Limb (tissue), 2 donors: ENCODE measurements around the gene ALPI.

ENCODE experiments used
- DNase-seq, 2 donors: peaks; one replicate each; pipeline ENCODE4 v3.0.0-alpha.2; 2016; ENCODE audit errors: extremely low spot score in 2 of 2

ALPI gene

DNA sequence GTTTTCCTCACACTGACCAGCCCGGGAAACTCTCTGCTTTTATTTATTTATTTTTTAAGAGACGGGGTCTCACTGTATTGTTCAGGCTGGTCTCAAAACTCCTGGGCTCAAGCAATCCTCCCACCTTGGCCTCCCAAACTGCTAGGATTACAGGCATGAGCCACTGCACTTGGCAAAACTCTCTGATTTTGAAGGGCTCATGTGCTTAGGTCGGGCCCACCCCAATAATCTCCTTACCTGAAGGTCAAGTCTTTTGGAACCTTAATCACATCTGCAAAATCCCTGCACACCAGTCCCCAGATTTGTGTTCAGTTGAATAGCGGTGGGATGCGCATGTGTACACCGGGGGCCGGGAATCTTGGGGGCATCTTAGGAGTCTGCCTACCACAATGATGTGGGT, 39.3 kb downstream of the ALPI start:
- no peak for DNase-seq

GRCh38 chr2:232496501-232497270, 40.7 kb downstream of the ALPI start:
- DNase-seq, result no peak

- no peak for DNase-seq
Measured at GRCh38 chr2:232497348-232497747, 41.4 kb downstream of the ALPI start.

DNA sequence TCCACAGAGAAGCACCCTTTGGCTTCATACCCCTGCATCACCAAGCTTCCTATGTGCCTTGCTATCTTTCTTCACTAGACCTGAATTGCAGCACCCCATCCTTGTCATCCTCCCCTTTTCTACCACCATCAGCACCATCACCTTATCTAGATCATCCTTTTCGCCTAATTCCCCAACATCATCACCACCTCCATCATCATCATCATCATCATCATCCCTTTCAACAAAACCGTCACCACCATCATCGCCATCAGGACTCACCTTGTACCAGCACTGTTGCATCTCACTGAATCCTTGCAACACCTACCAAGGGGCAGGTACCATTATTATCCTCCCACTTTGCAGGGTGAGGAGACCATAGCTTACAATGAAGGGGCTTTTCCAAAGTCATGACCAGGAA, 42.5 kb downstream of the ALPI start:
- DNase-seq, result no peak

DNA sequence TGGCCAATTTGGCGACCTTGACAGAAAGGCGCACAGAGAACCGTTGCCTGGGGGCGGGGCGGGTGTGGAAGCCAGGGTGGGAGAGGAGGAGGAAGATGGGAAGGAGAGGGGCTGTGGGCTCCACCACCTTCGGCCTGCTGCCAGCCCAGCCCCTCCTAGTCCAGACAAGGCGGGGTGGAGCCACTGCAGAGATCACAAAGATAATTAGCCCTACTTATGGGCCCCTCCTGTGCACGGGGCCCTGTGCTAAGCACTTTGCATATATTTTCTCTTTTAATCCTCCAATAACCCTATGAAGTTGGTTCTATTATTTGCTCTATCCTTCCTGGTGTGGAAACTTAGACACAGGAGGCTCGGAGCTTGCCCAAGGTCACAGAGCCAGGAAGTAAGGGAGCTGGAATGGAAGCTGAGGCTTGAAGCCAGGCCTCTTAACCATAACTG, 45.4 kb downstream of the ALPI start:
- DNase-seq, result no peak

DNA sequence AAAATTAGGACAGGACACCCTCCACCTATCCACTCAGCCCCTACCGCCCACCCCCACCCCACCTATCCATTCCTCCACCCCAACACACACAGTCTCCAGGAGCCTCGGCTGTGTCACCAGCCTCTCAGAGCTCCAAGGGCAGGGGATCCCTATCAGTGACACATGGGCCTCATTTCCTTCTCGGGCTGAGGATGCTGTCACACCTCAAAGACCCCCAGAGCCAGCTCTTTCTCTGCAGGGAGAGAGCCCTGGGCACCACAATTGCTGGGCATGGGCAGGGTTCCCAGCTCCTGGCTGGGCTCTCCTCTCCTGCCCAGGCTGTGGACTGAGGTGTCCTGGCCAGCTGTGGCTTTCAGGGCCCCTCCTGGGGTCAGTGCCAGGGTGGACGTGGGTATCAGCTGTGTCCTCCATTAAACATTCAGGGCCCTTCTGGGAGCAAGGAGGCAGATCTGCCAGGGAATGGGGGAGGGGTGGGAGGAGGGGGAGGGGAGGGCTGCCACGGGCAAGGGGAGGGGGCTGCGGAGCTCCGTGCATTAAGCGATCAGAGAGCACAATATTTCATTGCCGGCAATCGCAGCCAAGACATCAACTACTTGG, 45.9 kb downstream of the ALPI start:
- peak in 1 of 2 donors; percentile 62 for DNase-seq

GRCh38 chr2:232502511-232502910, 46.6 kb downstream of the ALPI start:
- DNase-seq, result peak in 1 of 2 donors; percentile 59

- peak; percentile 29 to 82 for DNase-seq
Measured at GRCh38 chr2:232502911-232503808, 47.2 kb downstream of the ALPI start.

DNA sequence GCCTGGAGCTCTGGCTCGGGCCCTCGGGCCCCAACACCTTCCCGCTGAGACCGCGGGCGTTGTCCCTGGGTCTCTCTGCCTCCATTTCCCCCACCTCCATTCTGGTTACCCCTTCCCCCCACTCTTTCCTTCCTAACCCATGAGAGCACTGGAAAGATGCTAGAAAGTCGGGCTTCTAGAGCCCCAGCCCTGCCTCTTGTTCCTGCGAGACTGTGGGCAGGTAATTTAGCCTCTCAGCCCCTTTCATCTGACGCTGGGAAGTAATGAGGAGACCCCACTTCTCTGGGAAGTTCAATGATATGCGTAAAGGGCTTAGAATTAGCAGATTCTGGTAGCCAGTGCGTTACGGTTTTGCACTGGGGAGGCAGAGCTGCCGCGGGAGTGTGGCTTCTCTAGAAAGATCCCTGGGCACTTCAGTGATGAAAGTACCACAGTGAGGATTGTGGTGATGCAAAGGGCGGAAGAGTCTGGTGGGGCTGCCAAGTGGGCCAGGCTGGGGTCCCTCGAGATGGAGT, 47.9 kb downstream of the ALPI start:
- DNase-seq, result no peak

GRCh38 chr2:232504438-232504837, 48.5 kb downstream of the ALPI start:
- no peak for DNase-seq

DNA sequence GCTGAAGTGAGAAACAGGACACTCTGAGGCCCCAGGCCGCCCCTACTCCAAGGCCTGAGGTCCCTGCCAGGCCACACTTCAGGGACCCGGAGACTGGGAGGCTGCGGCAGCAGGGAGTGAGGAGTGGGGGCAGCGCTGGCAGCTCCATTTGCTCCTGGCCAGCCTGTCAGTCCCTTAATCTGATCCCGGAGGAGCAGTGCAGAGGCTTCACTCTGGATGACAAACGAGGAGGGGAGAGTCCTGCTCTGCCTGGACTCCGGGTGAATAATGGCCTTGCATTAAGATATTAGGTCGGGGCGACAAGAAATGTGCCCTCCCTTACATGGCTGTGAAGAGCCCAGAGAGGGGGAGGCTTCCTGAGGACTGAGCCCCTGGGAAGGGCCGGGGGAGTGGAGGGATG, 49.9 kb downstream of the ALPI start:
- no peak for DNase-seq

DNA sequence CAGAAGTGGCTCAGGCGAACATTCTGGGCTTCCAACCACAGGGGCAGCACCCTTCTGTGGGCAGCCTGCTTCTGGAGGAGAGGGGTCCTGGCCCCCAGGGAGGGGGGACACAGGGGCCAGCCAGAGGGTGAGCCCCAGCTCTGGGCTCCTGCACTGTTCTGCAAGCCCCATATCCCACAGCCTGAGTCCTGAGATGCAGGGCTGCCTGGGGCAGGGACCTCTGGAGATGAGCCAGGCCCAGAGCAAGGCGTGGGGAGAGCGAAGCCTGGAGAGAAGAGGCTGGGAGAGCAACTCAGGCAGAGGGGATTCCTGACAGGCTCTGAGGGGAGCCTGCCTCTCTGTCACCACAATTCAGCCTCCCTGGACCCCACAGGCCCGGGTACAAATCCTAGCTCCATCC, 50.8 kb downstream of the ALPI start:
- DNase-seq, result no peak

- DNase-seq, result no peak
Measured at GRCh38 chr2:232508251-232508650, 52.3 kb downstream of the ALPI start.
